Activated gamma-delta T cell treated with anti-CD3 and anti-CD28 coated beads, Interleukin-2, amount 50 U/mL, for 16 hours (primary cell): ENCODE data around the gene BCR.
A peak's percentile ranks its signal among the peaks of the same experiment; 100 is the strongest.

Experiments used
- DNase-seq: peaks from one replicate; pipeline ENCODE4 v3.0.0-alpha.2; 2020; ENCODE audit warnings: low read depth

Gene BCR

DNA sequence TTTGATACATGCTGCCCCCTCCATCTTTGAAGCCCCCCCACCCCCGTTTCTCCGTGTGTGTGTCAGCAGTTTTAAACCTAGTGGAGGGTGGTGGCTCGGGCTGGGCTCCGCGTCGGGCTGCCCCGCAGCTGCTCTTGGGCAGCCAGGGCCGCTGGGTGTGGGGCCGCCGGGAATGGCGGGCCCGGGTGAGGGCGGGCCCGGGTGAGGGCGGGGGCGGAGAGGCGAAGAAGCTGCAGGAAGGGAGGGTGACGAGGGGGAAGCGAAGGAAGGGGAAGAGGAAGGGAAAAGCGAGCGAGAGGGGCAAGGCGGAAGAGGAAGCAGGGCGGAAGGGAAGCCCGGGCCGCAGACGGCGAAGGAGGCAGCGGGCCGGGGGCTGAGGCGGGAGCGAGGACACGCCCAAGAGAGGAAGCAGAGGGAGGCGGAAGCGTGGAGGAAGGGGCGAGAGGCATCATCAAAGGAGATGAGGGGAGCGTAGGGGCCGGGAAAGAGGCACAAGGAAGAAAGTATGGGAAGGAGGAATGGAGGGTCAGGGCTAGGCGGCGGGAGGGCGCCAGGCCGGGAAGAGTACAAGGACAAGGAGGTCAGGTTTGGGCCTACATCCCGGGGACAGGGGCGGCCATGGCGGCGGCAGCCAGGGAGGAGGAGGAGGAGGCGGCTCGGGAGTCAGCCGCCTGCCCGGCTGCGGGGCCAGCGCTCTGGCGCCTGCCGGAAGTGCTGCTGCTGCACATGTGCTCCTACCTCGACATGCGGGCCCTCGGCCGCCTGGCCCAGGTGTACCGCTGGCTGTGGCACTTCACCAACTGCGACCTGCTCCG, 82.4 kb downstream of the BCR start:
- DNase-seq = no peak

DNA sequence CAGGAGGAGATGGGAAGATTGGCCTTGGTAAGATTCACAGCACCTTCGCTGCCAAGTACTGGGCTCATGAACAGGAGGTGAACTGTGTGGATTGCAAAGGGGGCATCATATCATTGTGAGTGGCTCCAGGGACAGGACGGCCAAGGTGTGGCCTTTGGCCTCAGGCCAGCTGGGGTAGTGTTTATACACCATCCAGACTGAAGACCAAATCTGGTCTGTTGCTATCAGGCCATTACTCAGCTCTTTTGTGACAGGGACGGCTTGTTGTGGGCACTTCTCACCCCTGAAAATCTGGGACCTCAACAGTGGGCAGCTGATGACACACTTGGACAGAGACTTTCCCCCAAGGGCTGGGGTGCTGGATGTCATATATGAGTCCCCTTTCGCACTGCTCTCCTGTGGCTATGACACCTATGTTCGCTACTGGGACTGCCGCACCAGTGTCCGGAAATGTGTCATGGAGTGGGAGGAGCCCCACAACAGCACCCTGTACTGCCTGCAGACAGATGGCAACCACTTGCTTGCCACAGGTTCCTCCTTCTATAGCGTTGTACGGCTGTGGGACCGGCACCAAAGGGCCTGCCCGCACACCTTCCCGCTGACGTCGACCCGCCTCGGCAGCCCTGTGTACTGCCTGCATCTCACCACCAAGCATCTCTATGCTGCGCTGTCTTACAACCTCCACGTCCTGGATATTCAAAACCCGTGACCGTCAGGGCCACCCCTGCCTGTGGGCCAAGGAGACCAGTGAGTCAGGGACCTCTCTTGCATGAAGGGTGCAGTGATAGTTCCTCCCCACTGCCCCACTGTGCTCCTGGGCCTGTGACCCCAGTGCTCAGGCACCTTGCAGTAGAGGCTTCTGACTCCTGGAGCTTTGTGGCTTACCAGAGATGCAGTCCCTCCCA, 83.6 kb downstream of the BCR start:
- DNase-seq = peak; percentile 45

DNA sequence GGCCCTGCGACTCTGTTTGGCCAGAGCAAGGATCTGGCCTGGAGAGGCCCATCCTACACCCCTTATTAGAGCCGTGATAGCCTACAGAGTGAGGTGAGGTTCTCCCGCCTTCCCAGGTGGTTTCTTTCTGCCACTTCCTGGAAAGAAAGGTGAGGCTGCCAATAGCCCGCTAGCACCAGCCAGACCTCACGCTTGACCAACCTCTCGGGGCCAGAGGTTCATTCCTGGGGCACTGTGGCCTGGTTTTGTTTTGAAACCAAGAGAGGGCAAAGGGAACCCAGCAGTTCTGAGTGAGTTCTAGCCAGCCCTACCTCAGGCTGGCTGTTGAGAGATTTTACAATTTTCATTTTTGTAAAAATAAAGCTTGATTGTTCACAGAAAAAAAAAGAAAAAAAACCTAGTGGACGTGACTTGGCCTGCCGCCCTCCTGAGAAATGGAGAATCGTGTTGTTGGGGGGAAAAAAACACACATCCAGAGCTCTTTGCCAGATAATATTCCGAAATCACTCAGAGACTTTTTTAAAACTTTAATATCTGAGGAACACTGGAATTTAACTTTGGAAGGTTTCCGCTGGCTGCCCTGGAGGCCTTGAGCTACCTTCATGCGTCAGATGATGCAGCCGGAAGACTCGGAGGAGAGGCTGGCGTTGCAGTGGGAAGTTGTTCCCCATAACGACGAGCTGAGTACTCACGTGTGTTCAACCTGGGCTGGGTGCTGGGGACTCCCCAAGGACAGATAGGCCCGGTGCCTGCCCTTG, 84.5 kb downstream of the BCR start:
- no peak for DNase-seq

DNA sequence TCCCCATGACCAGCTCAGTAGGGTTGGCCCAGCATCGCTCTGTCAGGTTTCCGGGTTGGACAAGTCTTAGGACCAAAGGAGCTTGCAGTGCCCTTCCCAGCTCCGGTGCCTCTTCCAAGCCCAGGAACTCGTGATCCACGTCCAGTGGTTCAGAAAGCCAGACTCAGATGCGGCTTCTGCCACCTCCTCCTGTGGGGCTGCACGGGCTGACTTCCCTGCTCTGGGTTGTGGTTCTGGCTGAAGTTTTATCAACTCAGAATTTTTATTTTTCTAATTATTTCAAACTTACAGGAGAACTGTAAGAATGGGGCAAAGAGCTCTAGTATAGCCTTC, 85.0 kb downstream of the BCR start:
- no peak for DNase-seq

DNA sequence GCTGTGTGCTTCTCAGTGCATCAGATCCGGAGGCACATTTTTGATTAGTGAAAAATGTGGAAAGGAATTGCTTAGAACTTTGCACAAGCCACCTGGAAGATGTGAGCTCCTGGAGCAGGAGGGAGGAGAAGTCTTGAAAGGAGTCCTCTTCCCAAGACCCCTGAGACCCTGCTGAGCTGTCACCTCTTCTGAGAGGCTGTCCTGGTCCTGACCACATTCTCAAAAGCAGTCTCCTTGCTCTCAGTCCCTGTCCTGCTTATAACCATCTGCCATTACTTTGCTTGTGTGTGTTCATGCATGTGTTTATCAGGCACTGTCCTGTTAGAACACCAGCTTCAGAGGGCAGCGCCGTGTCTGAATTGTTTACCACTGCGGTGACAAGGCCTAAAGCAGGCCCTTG, 86.5 kb downstream of the BCR start:
- no peak for DNase-seq

DNA sequence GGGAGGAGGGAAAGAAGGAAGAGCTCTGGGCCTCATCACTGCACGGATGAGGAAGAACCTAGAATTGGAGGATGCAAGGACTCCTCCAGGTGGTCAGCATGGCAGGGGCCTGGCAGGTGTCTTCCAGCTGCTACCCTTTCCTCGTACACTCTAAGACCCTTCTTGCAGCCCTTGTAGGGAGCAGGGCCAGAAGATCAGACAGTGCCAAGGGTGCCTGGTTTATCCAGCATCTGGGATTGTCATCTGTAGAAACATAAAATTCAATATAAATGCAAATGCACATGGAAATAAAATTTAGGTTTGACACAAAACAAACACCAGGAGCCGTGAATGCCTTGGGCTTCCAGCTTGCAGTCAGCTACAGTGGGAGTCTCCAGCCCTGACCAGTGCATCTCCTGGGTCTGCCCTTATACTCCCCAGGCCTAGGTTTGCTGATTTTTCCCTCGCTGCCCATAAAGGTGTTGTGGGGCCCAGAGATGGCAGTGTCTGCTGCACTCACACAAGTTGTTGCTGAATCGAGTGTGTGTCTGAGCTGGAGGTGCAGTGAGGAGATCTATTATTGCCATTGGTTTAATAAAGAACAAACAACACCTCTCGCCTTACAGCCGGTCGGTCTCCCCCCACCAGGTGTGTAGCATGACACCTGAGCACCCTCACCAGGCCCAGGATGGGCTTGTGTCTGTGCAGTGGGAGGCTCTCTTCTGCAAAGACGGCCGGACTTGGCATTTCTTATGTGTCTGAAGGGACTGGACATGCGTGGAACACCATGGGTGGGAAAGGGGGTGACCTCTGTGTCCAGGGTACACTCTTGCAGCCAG, 87.1 kb downstream of the BCR start:
- no peak for DNase-seq

DNA sequence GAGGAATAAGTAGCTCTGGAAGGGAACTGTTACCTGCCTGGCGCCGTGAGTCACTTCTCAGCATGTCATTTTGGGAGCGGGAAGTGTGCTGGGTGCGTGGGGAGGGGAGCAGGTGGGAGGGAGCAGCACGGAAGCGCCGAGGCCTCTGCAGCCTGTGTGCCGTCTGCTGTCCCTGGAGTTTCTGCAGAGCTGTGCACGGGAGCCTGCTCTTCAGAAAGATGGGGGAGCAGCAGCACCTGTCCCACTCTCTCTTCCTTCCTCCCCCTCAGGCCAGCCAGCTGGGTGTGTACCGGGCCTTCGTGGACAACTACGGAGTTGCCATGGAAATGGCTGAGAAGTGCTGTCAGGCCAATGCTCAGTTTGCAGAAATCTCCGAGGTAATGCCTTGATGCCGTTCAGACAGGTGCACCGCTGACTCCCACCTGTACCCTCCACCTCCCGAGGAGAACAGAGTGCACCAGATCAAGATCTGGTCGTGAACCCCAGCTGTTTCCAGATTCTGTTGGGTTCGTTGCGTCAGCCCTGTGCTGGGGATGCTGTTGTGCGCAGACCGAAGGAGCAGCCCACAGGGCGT, 87.9 kb downstream of the BCR start:
- DNase-seq = no peak

DNA sequence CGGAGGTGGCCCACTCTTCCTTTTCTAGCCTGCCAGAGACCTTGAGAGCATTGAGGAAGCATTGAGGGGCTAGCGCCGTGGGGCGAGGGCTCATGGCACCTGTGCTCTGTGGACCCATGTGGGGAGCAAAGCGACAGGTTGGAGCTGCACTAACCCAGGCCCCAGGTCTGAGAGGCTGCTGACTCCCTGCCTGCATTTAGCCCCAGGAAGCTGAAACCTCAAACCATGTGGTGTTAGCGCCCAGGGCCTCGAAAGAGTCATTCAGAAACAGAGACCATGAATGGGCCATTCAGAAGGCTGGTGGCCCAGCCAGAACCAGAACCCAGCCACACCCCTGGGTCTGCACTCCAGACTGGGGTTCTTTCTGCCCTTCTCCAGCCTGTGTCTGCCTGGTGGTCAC, 88.6 kb downstream of the BCR start:
- DNase-seq = no peak

DNA sequence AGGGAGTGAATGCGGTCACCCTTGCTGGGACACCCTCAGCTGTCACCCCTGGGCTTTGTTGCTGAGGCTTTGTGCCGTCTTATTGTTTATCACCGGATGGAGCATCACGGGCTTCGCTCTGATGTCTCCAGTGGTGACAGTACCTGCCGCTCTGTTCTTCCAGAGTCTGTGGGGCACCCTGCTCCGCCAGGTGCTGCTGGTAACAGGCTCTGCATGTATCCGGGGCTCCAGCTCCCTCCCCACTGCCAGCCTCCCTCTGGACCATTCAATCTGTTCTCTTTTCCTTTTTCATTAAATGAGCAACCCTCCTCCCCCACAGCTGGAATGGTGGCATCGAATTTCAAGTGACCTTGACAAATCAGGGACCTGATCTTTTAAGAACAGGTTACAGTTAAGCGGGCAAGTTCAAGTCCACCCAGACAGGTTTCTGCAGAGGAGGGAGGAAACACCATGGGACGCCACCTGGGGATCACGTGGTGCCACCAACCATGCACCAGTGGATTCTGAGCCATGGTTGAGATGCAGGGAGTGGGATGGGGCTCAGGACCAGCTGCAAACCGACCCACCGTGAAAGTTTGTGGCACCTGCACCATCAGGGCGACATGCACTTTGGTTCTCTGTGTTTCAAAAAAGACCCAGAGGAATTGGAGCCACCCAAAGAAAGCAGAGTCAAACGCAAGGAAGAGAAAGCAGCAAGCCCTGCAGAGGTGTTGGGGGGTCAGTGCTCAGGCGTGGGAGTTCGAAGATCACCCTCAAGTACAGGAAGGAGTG, 89.3 kb downstream of the BCR start:
- DNase-seq = no peak

DNA sequence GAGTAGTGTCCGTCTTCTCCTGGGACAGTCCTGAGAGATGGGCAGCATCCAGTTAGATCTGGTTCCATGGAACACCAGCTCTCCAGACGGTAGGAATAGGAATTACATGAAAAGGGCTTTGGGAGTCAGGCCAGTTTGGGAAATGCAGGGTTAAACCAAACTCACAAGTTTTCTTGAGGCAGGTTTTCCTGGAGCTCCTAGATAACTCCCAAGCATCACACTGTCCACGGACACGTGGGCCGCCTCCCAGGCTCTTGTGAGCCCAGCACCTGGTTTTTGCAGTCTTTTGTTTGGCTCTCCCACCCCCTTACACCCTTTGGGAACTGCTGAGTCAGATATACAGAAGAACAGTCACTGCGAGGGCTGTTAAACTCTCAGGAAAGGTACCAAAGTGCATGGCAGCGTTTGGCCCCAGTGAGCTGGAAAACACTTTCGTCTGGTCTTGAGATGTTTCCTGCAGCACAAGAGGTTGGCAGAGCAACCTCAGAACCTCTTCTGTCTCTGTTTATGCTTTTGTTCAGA, 90.0 kb downstream of the BCR start:
- no peak for DNase-seq

DNA sequence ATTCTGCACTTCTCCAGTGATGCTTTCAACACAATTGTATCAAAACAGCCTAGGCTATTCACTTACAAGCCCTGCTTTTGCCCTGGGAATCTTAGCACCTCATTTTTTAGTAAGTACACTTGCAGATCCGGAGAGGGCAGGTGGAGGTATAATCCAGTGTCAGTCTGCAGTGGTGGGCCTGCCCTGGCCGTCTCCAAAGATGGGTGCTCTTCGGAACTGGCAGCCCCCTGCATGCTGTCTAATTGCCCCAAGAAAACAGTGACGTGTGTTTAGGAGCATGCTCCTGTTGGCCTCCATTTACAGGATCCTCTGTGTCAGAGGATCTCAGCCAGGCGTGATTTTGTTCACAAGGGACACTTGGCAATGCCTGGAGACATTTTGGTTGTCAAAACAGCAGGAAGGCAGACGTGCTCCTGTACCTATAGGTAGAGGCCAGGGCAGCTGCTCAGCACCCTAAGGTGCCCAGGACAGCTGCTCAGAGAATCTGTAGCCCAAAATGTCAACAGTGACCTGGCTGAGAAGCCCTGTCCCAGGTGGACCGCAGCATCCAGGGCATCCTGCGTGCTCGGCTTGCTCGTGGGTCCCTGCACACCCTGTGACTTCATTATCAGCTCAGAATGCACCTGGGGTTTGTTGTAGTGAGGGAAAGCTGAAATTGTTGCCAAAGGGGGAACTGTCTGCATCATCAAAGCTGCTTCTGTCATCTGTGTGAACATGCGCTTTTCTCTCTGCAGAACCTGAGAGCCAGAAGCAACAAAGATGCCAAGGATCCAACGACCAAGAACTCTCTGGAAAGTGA, 90.7 kb downstream of the BCR start:
- DNase-seq = no peak

DNA sequence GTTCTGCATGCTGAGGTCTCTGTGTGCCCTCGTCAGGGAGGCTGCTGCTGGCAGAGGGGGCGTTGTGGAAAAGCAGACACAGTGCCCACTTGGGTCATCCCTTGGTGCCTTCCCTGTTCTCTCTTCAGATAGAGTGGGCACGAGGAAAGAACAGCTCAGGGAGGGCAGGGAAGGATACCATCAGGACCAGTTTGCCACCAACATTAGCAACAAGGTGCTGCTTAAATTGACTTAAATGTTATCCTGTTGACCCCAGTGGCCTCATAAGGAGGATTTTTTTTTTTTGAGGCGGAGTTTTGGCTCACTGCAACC, 91.2 kb downstream of the BCR start:
- DNase-seq = no peak

DNA sequence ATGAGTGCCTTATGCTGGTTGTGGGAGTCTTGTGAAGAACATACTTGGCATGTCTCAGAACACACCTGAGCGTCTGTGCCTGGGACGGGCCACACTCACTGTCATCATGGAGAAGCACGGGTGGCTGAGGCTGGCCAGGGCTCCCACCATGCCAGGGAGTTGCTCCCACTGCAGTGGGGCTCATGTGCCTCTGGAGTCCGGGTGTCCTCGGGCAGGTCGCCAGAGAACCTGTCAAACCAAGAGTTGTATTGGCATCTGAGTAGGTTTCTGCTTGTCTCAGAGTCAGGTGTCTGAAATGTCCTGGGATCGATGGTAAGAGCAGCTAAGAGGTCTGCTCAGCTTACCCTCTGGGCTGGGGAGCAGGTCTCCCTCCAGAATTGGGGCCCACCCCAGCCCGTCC, 92.1 kb downstream of the BCR start:
- DNase-seq = no peak

DNA sequence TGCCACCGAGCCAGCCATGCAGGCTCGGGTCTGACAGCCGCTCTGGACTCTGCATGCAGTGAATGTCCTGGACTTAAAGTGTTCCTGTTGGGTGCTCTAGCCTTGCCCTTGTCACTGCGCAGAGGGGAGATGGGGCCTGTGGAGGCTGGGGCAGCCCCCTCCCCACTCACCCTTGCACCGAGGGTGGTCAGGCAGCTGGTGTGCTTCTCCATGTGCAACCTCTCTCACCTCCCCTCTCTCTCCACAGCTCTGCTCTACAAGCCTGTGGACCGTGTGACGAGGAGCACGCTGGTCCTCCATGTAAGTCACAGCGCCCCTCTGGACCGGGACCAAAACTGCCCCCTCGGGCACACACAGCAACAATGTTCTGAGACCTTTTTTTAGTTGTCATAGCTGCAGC, 92.5 kb downstream of the BCR start:
- no peak for DNase-seq

DNA sequence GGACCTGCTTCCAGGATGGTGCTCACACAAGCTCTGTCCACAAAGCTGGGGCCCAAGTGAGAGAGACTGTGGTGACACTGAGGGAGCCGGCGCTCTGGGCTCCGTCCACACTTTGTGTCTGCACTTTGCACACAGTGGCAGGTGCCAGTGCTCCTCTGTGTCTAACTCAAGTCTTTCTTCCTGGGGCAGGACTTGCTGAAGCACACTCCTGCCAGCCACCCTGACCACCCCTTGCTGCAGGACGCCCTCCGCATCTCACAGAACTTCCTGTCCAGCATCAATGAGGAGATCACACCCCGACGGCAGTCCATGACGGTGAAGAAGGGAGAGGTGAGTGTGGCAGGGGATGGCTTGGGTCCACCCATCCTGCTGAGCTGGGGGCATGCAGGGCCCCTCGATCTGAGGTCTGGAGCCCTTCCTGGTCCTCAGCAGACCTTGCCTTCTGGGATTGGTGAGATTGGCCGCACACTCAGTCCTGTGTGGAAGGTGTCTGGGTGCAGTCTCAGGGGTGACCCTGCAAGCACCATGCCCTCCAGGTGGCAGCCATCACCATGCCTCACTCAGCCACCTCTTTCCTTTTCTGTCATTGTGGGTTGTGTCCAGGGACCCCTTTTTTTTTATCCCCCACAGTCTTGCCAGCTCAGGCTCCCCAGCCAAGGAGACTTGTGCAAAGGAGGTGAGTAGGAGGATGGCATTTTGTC, 93.3 kb downstream of the BCR start:
- no peak for DNase-seq

DNA sequence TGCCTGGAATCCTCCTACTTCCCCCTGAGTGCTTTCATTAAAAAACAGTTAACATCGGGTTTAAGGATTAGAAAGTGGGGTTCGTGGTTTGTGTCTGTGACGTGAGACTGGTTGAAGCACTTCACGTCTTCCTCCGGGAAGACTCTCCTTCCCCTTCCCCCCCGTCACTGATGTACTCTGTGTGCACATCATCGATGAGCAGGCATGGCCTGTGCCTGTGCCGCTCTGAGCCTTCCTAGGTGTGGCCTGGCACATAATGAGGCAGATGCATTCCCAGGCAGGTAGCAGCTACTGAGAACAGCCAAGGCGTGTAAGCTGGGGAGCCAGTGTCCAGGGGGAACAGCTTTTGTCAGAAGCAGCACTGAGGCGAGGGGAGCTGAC, 93.8 kb downstream of the BCR start:
- no peak for DNase-seq

DNA sequence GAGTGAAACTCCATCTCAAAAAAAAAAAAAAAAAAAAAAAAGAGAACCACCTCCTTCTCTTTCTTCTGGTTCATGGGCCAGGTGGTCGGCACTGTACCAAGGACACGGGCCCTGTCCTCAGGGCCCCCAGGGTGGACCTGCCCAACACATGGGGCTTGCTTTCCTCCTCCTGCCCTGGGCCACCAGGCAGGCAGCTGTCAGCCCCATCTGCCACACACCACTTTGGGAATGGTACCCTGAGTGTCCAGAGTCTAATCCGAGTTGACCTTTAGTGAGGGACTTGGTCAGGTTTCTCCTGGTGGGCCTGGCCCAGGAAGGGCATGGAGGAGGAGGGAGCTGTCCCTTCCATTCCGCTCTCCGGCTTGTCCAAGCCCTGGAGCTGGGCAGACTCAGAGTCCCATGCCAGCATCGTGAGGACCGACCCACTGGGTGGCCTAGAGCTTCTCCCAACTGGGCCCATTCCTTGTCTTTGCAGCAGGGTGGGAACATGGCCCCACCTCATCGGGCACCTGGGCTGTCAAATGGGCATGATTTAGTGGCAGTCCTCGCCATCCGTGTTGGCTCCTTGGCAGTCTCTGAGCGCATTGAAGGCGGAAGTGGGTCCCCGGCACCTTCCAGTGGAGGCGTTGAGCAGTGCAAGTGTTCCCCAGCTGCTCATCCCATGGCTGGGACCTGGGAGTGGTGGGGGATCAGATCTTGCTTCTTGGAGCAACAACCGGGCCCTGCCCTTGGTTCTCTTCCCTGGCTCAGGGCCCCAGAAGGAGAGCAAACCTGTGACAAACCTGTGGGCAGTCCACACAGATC, 94.8 kb downstream of the BCR start:
- DNase-seq = no peak

DNA sequence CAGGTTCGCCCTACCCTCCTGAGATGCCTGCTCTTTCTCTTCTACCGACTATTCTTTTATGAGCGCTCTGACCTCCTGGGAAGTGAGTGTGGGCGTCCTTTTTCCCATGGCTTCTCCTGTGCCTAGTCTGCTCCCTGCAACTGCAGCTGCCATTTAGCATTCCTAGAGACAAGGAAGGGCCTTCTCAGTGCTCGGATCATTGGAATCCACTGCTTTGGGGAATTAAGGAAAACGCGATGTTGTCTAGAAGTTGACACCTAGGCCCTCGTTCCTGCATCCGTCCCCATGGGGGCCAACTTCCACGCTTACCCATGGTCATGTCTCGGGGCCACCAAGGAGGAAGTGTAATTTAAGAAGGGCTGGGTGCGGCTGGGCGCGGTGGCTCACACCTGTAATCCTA, 95.4 kb downstream of the BCR start:
- no peak for DNase-seq
